Measurements from ENCODE around the gene TTLL7.

TTLL7 gene

DNA sequence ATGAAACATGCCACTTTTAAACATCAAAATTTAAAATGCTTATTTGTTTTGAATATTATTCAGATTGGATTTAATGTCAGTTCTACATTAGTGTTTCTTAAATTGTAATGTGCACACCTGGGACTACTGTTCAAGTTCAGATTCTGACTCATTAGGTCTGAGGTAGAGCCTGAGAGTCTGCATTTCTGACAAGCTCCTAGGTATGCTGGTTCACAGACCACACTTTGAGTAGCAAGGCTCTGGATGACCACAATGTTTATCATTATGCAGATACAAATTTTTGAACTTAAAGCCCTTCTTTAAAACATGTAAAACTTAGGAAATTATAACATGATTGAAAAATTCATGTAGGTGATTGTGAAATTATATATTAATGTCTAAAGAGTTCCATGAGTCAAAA, 40.2 kb downstream of the TTLL7 start:
- no peak for DNase-seq (ENCODE audit: low spot score)
- TF ChIP-seq, protein P1, sequence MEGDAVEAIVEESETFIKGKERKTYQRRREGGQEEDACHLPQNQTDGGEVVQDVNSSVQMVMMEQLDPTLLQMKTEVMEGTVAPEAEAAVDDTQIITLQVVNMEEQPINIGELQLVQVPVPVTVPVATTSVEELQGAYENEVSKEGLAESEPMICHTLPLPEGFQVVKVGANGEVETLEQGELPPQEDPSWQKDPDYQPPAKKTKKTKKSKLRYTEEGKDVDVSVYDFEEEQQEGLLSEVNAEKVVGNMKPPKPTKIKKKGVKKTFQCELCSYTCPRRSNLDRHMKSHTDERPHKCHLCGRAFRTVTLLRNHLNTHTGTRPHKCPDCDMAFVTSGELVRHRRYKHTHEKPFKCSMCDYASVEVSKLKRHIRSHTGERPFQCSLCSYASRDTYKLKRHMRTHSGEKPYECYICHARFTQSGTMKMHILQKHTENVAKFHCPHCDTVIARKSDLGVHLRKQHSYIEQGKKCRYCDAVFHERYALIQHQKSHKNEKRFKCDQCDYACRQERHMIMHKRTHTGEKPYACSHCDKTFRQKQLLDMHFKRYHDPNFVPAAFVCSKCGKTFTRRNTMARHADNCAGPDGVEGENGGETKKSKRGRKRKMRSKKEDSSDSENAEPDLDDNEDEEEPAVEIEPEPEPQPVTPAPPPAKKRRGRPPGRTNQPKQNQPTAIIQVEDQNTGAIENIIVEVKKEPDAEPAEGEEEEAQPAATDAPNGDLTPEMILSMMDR (IDR thresholded peaks at IDR 0.05; ENCODE audit: extremely low read depth, missing control alignments): no peak

DNA sequence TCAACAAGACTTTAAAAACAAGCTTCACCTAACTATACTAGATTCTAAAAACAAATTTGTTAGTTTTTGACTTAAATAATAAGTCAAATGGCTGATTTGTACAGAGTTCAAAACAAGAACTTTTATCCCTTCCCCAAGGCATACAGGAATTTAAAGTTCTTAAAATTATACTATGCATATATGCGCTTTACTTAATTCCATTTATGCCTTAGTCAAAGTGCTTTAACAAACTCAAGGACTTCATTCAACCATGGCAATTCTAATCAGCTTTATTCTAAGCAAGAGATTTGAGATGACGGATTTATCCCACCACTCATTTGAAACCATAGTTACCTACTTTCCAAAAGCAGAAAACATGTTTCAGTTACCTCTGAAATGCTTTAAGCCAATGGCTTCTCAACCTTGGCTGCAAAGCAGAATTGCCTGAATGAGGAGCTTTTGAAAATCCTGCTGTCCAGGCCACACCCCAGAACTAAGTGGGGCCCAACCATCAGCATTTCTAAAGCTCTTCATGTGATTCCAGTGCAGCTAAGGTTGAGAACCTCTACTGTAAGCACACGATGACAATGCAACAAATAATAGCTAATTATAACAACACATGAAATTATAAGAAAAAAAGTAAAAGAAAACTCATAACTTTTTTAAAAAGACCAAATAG, 44.6 kb downstream of the TTLL7 start:
- TF ChIP-seq, protein P1 (IDR thresholded peaks at IDR 0.05; ENCODE audit: extremely low read depth, missing control alignments): no peak
- no peak for DNase-seq (ENCODE audit: low spot score)

DNA sequence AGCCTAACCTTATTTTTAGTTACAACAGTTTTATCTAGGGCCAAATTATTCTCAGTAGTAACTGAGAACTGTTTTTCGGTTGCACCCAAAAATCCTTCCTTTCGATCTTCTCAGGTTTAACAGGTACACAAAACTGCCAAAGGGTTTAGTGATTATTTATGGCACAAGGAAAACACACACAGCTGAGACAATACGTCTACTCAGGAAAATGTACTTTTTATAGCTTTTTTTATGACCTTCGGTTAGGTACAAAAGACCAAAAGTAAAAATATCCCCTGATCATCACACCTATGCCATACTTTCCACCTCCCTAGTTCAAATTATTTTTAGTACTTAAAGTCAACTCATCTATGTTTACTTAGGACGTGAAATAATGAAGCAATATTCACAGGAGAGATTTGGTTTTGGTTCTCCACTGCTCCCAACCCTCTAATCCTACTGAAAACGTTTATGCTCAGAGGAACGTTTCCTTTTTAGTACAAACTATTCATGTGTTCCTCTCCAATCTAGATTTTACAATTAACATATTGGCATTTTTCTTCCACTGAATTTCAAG, 48.7 kb downstream of the TTLL7 start:
- DNase-seq (ENCODE audit: low spot score): no peak
- TF ChIP-seq, protein P1 (IDR thresholded peaks at IDR 0.05; ENCODE audit: extremely low read depth, missing control alignments): no peak

DNA sequence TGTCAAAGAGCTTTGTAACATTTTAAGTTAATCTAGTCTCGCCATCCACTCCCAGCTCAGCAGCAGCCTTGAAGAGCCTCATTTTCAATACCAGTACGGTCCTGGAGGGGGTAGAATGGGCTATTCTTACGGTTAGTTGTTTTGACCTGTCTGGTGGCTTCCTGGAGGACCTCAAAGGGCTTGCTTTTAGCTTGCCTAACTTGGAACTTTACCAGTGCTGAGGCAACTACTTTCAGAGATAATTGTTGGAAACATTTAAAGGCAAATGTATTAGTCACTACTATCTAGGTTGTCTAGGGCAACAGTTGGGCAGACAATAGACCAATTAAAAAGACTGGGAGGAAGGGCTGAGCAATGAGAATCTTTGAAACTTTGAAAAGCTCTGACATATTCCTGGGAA, 56.0 kb downstream of the TTLL7 start:
- DNase-seq (ENCODE audit: low spot score): no peak
- TF ChIP-seq, protein P1 (IDR thresholded peaks at IDR 0.05; ENCODE audit: extremely low read depth, missing control alignments): no peak

DNA sequence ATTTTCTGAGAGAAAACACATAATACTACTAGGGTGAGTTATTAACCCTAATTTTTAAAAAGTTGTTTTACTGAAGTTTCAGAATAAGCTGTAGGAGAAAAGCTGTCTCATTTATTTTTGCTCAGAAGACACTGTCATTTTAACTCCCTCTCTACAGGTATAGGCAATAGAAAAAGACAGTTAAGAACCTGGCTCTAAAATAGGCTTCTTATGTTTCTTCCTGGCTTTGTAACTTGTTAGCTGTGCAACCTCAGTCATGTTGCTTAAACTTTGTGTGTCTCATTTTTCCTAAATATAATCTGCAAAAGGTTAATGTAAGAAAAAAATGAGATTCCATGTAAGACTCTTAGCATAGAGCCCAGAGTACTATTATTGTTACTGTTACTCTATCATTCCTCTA, 64.4 kb downstream of the TTLL7 start:
- no peak for DNase-seq (ENCODE audit: low spot score)
- TF ChIP-seq, protein P1 (IDR thresholded peaks at IDR 0.05; ENCODE audit: extremely low read depth, missing control alignments): no peak

DNA sequence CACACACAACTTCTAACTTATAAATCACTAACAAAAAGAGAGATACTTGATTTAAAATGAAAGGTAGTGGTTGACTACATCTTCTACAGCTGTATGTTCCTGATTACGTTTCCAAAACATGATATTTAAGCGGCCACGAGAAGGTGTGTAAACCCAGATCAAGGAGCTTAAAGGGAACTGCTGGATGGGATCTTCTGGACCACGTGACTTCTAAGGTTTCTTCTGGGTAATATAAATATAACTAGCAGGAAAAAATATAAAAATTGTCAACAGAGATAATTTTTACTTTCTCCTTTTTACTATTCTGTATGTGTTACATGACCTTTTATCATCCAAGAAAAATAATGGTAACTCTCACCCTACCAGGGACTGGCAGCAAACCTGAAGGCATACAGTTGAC, 66.2 kb downstream of the TTLL7 start:
- DNase-seq (ENCODE audit: low spot score): no peak
- TF ChIP-seq, protein P1 (IDR thresholded peaks at IDR 0.05; ENCODE audit: extremely low read depth, missing control alignments): no peak

DNA sequence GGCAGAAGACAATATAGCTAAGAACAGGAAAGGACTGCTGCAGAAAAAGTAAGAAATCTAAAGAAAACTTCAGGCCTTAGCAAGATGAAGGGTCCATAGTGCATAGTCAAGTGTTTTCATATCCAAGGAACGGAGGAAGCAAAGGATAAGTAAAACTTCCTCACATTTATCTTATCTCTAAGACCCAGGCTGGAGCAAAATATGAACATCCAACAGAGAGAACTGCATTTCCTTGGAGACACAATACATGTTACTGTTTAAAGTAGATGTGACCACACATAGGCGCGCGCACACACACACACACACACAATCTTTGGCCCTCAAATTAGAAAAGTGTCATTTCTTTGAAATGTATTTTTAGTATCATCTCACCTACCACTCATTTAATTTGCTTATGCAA, 66.7 kb downstream of the TTLL7 start:
- no peak for DNase-seq (ENCODE audit: low spot score)
- TF ChIP-seq, protein P1 (IDR thresholded peaks at IDR 0.05; ENCODE audit: extremely low read depth, missing control alignments): no peak

Measured in GM20000 (cell line).